Epithelial cell of proximal tubule (primary cell): ENCODE data around the gene ITIH2. TPM values are rescaled to one million over a fixed set of nuclear protein-coding genes. Genes with fewer than 3 reads are reported as not detected.

ENCODE experiments used
- DNase-seq: peaks from one replicate; pipeline ENCODE4 v3.0.0-alpha.2; 2011; ENCODE audit warnings: low read depth
- H3K4me3 ChIP-seq: 2 replicates; pipeline ENCODE4 v1.5.1; 2011; ENCODE audit warnings: low read depth, mild to moderate bottlenecking, low read length
- total RNA-seq: library from RNA; depleted of rRNA; stranded (reverse); fragments of >200 nt; gene quantifications from 2 replicates; pipeline ENCODE4 v1.2.3, GENCODE V29; 2015
- TF ChIP-seq, protein P1 (sequence below): conservative IDR thresholded peaks from 2 replicates; pipeline ENCODE4 v1.5.1; 2012; ENCODE audit warnings: low read depth, mild to moderate bottlenecking, low read length

The ITIH2 gene
- total RNA-seq, 1 donor from 2014 or later = not detected

DNA sequence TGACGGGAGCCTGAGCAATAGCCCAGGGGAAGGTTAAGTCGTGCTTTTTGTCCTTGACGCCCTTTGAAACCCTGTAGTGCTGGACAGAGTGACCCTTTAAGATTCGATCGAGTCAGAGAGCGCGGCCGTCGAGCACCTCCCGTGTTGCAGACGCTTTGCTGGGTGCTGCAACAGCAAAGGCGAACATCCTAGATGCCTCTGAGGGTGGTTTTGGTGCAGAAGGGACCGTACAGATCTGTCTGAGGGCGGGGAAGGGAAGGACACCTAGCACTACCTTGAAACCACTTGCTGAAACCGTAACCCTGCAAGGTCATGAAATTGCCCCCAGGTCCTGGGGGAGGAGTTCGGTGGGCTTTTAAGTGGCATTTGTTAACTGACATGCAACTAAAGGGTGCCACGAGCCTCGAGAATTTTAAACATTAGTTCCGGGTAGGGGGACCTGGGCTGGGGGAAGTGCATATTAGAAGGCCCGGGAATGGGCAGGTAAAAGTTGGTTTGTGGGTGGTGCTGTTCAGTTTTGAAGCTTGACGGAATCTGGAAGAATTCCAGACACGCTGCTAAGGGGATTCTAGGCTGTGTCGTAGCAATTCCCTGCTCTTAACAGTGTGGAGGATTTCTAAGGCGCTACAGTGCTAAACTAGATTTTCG lies 85.6 kb downstream of the ITIH2 start:
- TF ChIP-seq, protein P1, sequence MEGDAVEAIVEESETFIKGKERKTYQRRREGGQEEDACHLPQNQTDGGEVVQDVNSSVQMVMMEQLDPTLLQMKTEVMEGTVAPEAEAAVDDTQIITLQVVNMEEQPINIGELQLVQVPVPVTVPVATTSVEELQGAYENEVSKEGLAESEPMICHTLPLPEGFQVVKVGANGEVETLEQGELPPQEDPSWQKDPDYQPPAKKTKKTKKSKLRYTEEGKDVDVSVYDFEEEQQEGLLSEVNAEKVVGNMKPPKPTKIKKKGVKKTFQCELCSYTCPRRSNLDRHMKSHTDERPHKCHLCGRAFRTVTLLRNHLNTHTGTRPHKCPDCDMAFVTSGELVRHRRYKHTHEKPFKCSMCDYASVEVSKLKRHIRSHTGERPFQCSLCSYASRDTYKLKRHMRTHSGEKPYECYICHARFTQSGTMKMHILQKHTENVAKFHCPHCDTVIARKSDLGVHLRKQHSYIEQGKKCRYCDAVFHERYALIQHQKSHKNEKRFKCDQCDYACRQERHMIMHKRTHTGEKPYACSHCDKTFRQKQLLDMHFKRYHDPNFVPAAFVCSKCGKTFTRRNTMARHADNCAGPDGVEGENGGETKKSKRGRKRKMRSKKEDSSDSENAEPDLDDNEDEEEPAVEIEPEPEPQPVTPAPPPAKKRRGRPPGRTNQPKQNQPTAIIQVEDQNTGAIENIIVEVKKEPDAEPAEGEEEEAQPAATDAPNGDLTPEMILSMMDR = no peak
- H3K4me3 ChIP-seq = peak overlapping the region; percentile 96
- DNase-seq = no peak

DNA sequence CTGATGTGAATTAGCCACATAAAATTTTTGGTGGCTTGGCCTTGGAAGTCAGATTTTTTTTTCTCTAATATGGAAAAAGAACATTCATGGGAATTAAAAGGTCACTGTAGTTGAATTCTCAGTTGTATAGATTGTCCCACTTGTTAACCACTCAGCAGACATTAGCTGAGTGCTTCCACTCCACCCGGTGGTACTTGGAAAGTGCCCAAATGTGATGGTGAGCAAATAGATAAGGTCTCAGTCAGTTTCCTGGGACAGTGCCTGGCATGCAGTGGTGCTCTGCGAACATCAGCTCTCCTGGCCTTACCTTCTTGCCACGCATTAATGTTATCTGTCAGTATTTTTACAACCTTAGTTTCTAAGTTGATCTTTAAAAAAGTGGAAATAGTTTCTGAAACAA lies 86.3 kb downstream of the ITIH2 start:
- TF ChIP-seq, protein P1 = no peak
- H3K4me3 ChIP-seq = peak overlapping the region; percentile 96
- no peak for DNase-seq

DNA sequence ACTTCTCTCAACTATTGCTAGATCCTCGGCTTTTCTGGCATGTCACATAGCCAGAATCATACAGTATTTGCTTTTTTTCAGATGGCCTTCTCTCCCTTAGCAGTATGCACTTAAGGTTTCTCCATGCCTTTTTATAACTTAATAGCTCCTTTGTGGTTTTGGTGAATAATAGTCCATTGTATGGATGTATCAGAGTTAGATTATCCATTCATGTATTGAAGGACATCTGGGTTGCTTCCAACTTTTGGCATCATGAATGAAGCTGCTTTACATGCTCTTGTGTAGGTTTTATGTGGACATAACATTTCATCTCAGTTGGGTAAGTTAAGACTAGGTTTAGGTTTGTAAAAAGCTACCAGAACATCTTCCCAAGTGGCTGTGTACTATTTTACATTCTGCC lies 89.4 kb downstream of the ITIH2 start:
- TF ChIP-seq, protein P1 = no peak
- DNase-seq = no peak
- no peak overlapping the region for H3K4me3 ChIP-seq

DNA sequence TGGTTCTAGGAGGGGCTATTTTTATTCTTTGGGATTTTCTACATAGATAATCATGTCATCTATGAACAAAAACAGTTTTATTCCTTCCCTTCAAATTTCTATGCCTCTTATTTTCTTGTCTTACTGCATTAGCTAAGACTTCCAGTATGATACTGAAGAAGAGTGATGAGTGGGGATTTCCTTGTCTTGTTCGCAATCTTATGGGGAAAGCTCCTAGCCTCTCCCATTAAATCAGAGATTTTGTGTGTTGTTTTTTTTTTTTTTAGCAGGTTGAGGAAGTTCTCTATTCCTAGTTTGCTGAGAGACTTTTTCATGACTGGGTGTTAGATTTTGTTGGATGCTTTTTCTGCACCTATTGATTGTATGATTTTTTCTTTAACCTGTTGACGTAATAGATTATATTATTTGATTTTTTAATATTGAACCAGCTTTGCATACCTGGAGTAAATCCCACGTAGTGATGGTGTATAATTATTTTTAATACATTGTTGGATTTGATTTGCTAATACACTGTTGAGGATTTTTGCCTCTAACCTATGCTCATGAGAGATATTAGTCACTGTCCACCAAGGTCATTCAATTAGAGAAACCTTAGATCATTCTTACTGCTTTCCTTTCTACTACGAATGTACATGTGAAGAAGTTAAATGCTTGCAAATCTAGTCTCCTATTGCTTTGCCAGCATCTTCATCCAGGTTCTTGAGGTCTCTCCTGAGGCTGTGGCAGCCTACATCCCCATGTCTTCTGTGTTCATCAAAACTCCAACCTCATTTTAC lies 91.3 kb downstream of the ITIH2 start:
- no peak overlapping the region for H3K4me3 ChIP-seq
- no peak for DNase-seq
- TF ChIP-seq, protein P1 = no peak

DNA sequence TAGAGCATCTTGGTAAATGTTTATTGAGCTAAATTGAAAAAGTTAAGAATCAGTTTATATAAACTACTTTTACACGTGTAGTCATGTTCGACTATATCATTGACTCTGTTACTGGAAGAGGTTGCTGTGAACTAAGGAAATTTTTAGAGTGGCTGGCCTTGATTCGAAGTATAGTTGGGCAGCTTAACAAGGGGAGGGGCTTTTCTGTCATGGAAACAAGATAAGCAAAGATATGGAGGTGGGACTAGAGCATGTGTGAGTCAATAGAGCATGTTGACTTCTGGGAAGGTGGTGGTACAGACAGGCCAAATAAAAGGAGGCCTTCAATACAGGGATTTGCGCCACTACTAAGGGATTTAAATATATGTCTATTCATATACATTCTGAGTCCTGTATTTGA lies 92.5 kb downstream of the ITIH2 start:
- H3K4me3 ChIP-seq = no peak overlapping the region
- DNase-seq = no peak
- TF ChIP-seq, protein P1 = no peak

DNA sequence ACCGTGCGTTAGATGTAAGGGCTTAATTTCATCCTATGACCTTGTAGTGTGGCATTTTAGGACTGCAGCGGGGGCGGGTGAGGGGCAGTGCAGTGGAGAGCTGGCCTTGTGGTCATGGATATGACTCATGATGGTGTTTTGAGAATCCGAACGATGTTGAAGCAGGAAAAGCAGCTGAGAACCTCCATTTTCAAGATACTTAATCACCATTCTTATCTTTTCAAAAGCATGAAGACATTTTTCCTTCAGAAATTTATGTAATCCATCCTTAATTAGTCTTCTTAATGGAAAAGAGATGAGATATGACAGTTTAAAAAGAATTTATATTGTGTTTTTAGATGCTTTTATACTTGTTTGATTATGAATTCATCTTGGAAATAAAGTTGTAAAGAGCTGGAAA lies 94.5 kb downstream of the ITIH2 start:
- no peak overlapping the region for H3K4me3 ChIP-seq
- TF ChIP-seq, protein P1 = no peak
- DNase-seq = no peak

Other genes starting within 250 kb of the ITIH2 start
- gene ITIH5, start 36.4 kb upstream of the ITIH2 start, total RNA-seq = not detected in 2 replicates
- 8.9 and 10.8 TPM in 2 replicates for gene KIN, start 84.7 kb downstream of the ITIH2 start, total RNA-seq
- gene ATP5F1C, start 84.9 kb downstream of the ITIH2 start, total RNA-seq = 285 and 343 TPM in 2 replicates
- gene TAF3, start 115.2 kb downstream of the ITIH2 start, total RNA-seq = 3.0 and 4.8 TPM in 2 replicates